Skeletal muscle cell (primary cell): ENCODE results near the gene RNF152.

Experiments
- DNase-seq: peaks from one replicate; pipeline ENCODE4 v3.0.0-alpha.2; 2010; ENCODE audit warnings: low read depth
- H3K4me3 ChIP-seq: 2 replicates; pipeline ENCODE4 v1.5.1; 2011; ENCODE audit warnings: low read depth, mild to moderate bottlenecking, control low read depth, low read length, moderate library complexity

RNF152 gene, protein sequence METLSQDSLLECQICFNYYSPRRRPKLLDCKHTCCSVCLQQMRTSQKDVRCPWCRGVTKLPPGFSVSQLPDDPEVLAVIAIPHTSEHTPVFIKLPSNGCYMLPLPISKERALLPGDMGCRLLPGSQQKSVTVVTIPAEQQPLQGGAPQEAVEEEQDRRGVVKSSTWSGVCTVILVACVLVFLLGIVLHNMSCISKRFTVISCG

DNA sequence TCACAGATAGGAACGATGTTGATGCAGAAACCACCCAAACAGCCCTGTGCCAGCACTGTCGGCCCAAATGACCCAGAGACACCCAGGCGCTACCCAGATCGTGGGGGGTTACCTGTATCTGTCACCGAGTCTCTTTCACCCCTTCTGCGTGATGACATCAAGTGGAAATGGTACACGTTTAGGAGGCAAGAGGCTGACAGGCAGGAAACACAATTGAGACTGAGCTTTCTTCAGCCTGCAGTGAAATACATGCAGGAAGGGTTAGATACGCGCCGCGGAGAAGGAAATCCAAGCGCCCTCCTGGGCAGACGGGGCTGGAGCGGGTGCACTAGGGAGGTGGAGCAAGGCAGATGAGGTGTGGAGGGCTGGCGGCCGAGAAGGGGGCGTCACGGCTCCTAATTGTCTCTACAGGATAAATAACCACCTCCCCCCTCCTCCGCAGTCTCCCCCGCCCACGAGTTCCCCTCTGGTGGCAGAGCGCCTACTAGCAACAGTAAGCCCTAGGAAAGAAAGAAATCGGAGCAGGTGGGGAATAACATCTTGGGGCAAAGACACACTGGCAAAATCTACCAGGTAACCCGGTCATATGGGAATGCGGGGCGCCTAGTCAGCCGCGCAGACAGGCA, at the start of gene RNF152:
Gene RNF152 (minus strand): TSS at position 325 of the 626 bp plus-strand sequence. CDS start 76,544 bp downstream, outside the sequence.
- DNase-seq = no peak
- peak within 1 kb of the TSS; percentile 81 for H3K4me3 ChIP-seq

- H3K4me3 ChIP-seq = no peak overlapping the region
- DNase-seq = no peak
Observed at GRCh38 chr18:61941948-61942471, 49.2 kb upstream of the RNF152 start.

DNA sequence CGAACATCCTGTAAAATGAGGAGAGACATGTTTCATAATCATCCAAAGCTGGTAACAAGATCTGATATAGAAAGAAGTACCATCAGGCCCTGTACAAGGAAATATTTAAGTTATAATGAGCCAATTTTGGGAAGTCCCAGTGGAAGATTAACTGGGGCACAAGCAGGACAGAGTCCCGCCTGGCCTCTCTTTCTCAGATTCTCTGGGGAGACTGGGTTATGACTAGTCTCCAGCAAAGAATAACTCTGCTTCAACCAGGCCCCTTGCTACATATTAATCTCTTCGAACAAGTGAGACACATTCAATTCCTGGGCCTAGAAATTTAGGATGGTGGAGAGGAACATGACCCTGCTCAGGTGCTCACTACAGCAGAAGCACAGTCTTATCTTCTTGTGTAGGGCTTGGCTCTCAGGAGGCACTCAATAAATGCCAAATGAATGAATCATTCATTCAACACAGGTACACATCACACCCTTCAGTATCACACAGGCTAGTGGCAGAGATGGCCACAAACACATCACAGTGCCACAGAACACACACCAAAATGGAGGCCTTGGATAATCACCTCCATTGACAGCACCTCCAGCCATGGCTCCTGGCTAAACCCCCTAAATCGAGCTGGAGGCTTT, 46.4 kb upstream of the RNF152 start:
- no peak for DNase-seq
- H3K4me3 ChIP-seq = no peak overlapping the region

DNA sequence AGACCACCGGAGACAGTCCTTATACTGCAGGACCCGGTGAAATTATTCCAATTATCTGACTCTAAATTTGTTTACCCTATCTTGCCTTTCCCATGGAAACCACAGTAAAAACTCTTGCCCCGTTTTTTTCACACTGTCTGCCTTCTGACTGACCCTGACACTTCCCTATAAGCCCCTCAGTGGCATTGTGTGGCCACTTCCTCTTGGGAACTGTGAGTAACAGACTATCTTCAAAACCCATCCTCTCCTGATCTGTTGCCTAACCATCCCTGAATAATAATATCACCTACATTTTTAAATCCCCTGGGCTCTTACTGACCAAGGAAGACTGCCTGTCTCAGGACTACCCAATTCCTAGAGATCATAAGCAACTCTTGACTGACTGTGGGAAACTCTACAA, 42.6 kb upstream of the RNF152 start:
- no peak for DNase-seq
- H3K4me3 ChIP-seq = no peak overlapping the region

GRCh38 chr18:61931654-61932379, 39.0 kb upstream of the RNF152 start:
- DNase-seq = no peak
- no peak overlapping the region for H3K4me3 ChIP-seq

DNA sequence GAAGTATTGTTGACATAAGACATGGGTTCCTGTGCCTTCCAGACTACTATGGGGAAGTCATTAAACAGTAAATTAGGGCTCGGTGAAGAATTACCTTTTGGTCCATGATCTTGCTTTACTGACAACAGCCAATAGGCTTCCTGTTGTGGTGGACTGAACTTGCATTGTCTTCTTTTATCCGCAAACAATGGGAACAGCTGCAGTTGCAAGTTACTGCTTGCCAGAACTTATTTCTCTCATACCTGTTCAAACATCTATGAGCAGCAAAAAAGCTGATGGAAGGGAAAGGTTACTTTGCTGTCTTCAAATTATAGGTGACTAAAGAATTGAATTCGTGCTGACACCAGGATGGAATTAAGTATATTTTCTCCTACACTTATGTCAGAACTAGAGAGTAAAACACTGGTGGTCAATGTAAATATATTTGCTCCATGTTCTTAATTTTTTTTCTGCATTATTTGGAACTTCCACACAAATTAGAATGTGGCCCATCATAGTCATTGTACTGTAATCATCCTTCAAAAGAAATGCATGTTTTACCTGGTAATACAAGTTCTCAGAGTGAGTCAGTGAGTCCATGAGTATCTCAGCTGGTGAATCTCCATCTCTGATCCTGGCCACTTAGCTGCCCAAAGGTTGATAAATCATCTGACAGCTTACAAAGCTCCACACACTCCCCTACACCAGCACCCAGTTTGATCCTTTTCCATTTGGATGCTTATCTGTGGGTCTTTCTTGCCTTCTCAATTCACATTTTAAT, 37.3 kb upstream of the RNF152 start:
- no peak for DNase-seq
- H3K4me3 ChIP-seq = no peak overlapping the region

DNA sequence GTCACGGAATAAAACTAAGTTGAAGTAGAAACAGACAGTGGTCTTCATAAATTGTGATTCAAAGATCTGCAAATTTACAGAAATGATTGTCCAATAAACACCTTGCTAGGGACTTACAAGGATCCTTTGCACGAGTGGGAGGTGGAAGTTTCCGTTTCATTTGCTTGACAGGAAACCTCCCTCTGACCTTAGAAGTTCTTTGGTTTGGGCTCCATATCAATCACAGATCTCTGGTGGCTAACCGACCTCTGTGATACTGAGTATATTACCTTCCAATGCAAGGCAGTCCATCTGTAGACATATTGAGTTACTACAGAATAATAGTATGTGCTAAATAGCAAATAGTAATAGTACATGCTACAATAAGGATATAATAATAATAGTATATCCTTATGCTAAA, 33.7 kb upstream of the RNF152 start:
- DNase-seq = no peak
- no peak overlapping the region for H3K4me3 ChIP-seq

- DNase-seq = no peak
- no peak overlapping the region for H3K4me3 ChIP-seq
Observed at GRCh38 chr18:61924550-61924949, 31.7 kb upstream of the RNF152 start.

GRCh38 chr18:61922435-61922834, 29.6 kb upstream of the RNF152 start:
- no peak overlapping the region for H3K4me3 ChIP-seq
- no peak for DNase-seq

DNA sequence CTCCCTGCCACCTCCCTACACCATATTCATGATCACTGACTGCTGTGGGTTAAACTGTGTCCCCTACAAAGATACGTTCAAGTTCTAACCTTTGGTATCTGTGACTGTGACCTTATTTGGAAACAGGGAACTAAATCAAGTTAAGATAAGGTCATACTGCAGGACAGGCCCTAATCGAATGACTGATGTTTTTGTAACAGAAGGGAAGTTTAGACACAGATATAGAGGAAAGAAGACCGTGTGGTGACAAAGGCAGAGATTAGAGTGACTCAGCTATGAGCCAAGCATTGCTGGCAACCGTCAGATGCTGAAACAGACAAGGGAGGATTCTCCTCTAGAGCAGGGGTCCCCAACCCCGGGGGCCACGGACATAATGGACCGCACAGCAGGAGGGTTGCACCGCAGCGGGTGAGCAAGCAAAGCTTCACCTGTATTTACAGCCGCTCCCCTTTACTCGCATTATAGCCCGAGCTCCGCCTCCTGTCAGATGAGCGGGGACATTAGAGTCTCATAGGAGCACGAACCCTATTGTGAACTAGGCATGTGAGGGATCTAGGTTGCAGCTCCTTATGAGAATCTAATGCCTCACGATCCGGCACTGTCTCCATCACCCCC, 28.9 kb upstream of the RNF152 start:
- no peak overlapping the region for H3K4me3 ChIP-seq
- DNase-seq = no peak

DNA sequence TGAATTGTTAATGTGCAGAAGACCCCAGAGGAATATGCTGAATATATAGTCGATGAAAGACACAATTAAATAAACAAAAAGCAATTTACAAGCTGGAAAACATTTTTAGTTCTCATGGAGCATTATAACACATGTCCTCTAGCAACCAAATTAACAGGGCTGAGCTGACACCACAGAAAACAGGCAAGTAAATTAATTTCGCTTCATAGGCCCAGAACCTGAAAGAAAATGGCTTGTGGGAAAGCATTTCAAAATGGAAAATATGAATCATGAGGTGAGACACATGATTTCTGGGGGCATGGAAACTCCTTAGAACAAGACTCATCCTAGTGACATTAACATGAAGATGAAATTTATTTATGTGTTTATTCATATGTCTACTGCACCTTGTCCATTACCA, 25.0 kb upstream of the RNF152 start:
- H3K4me3 ChIP-seq = no peak overlapping the region
- DNase-seq = no peak

- DNase-seq = no peak
- H3K4me3 ChIP-seq = no peak overlapping the region
Observed at GRCh38 chr18:61912476-61912875, 19.7 kb upstream of the RNF152 start.

DNA sequence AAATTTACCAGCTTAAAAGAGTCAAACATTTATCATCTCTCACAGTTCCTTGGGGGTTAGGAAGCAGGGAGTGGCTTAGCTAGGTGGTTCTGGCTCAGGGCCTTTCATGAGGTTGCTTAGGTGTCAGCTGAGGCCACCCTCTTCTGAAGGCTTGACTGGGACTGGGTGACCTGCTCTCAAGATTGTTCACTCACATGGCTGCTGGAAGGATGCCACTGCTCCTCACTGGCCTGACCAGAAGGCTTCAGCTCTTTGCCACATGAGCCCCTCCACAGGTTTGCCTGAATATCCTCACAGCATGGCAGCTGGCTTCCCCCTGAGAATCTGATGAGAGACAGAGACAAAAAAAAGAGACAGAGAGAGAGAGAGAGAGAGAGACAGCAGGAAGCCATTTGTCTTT, 17.3 kb upstream of the RNF152 start:
- H3K4me3 ChIP-seq = no peak overlapping the region
- DNase-seq = no peak

GRCh38 chr18:61908661-61909060, 15.9 kb upstream of the RNF152 start:
- no peak for DNase-seq
- H3K4me3 ChIP-seq = no peak overlapping the region

DNA sequence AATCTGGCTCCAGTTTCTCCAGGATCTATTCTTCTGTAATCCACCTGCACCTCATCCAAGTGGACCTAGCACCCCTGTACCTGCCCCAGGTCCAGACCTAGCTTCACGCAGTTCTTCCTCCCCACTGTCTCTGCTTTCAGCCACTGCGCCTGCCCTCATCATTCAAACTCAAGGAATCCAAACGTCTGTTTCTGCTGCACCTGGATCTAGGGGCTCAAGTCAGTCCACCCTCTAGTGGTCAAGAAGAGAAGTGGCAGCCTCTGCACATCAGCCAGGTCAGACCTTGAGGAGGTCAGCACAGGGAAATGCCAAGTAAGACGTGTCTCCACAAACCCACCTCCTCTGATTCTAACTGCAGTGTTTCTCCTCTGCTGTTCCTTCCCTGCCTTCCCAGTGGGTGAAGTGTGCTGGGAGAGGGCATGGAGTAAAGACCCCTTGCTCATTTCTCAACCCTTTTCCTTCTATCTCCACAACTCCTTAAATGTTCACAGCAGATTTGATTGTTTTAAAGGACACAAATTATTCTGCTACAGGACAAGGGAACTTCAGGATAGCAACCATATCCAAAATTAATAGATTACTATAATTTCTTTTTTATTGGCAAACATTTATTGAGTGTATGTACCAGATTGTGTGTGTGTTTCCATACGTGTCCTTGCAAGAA, 8.6 kb upstream of the RNF152 start:
- H3K4me3 ChIP-seq = no peak overlapping the region
- no peak for DNase-seq

DNA sequence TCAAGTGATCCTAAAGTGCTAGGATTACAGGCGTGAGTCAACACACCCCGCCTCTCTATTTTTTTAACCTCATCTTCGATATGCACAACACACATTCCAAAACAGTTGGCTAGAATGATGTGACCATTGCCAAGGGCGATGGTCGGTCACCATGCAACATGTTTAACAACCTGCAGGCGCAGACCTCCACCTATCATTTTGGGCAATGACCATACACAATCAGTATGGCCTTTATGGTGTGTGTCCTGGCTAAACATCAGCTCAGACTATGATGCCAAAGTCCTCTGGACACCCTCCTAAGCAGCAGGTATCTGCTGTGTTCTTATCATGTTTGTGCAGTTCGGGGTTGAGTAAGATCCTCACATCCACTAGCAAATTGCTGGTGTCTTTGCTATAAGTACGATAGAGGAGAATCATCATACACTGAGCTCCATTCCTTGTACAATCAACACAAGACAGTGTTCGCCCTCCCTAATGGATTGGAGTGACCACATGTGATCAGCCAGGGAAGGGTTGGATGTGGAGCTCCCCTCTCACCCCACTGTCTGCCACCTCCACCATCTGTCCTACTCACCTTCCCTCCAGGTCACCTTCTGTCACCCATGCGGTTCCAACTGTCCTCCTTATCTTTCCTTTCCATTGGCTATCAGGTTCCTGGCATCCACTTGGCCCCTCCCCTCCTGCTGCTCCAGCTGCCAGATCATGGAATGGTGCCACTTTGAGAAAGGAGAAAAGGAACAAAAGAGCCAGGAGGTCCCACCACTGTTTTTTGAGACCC, 7.9 kb upstream of the RNF152 start:
- DNase-seq = no peak

GRCh38 chr18:61898640-61899101, 5.9 kb upstream of the RNF152 start:
- no peak for DNase-seq
- H3K4me3 ChIP-seq = no peak overlapping the region

More for the DNA sequence above, 7.9 kb upstream of the RNF152 start:
- H3K4me3 ChIP-seq = no peak overlapping the region

DNA sequence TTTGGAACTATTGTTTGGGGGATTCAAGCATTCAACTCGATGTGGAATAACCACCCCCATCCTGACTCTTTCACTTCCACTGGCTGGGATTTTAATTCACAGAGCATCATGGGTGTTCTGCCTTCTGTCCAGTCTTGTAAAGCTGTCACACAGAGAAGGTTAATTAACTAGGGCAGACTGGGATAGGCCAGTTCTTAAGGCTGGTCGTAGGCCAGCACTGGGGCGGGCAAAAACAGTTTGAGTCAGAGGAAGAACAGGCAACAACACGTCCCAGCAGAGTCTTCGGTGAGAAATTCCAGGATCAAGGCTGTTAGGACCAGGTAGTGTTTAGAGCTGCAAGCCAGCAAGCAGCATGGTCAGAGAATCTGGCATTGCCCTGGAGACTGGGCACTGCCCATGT, 4.0 kb upstream of the RNF152 start:
- DNase-seq = peak; percentile 52
- no peak overlapping the region for H3K4me3 ChIP-seq
